Stimulated activated CD8-positive, alpha-beta memory T cell treated with anti-CD3 and anti-CD28 coated beads, Interleukin-2, amount 100 ng/mL, for 48 hours (primary cell): ENCODE measurements around the gene NTN5.

Source experiments
- DNase-seq, 2 donors: peaks; one replicate each; pipeline ENCODE4 v3.0.0-alpha.2; 2020; ENCODE audit warnings: low read depth in 2 of 2

The NTN5 gene

DNA sequence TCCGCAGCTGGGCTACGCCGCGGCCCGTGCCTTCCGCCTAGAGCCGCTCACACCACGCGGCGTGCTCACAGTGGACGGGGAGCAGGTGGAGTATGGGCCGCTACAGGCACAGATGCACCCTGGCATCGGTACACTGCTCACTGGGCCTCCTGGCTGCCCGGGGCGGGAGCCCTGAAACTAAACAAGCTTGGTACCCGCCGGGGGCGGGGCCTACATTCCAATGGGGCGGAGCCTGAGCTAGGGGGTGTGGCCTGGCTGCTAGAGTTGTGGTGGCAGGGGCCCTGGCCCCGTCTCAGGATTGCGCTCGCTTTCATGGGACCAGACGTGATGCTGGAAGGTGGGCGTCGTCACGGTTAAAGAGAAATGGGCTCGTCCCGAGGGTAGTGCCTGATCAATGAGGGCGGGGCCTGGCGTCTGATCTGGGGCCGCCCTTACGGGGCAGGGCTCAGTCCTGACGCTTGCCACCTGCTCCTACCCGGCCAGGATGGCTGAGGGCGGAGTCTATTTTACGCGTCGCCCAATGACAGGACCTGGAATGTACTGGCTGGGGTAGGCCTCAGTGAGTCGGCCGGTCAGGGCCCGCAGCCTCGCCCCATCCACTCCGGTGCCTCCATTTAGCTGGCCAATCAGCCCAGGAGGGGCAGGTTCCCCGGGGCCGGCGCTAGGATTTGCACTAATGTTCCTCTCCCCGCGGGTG is 43.1 kb downstream of the NTN5 start:
- no peak for DNase-seq

- DNase-seq: no peak
Measured at GRCh38 chr19:48629297-48629598, 43.6 kb downstream of the NTN5 start.

GRCh38 chr19:48628486-48629296 is 44.1 kb downstream of the NTN5 start:
- no peak for DNase-seq

- DNase-seq: no peak
Measured at GRCh38 chr19:48627865-48628314, 44.9 kb downstream of the NTN5 start.

DNA sequence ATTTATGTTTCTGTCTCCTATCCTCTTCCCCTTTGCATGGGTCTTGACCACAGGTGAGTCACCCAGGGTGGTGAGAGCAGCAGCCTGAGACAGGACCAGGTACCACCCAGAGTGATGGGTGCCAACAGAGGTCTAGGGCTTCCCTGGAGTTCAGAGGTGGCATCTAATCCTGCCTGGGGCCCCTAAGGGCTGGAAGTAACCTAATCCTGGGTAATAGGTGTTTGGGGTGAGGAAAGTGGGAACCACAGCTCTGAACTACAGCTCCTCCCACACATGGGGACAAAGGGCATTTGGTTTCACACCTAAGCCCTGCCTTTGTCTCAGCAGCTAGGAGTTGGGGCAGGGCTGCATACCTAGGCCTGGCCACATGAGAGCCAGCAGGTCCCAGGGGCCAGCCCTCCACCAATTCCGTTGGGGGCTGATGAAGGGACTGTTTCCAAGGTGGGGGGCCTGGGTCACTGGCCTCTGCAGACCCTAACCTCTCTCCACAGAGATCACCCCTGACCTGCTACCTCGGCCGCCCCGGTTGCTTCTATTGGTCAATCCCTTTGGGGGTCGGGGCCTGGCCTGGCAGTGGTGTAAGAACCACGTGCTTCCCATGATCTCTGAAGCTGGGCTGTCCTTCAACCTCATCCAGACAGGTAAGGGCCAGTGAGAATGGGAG is 45.5 kb downstream of the NTN5 start:
- DNase-seq: no peak

DNA sequence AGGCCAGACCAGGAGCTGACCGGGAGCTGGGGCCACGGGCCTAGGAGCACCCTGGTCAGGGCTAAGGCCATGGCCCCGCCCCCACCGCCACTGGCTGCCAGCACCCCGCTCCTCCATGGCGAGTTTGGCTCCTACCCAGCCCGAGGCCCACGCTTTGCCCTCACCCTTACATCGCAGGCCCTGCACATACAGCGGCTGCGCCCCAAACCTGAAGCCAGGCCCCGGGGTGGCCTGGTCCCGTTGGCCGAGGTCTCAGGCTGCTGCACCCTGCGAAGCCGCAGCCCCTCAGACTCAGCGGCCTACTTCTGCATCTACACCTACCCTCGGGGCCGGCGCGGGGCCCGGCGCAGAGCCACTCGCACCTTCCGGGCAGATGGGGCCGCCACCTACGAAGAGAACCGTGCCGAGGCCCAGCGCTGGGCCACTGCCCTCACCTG is 46.9 kb downstream of the NTN5 start:
- no peak for DNase-seq

DNA sequence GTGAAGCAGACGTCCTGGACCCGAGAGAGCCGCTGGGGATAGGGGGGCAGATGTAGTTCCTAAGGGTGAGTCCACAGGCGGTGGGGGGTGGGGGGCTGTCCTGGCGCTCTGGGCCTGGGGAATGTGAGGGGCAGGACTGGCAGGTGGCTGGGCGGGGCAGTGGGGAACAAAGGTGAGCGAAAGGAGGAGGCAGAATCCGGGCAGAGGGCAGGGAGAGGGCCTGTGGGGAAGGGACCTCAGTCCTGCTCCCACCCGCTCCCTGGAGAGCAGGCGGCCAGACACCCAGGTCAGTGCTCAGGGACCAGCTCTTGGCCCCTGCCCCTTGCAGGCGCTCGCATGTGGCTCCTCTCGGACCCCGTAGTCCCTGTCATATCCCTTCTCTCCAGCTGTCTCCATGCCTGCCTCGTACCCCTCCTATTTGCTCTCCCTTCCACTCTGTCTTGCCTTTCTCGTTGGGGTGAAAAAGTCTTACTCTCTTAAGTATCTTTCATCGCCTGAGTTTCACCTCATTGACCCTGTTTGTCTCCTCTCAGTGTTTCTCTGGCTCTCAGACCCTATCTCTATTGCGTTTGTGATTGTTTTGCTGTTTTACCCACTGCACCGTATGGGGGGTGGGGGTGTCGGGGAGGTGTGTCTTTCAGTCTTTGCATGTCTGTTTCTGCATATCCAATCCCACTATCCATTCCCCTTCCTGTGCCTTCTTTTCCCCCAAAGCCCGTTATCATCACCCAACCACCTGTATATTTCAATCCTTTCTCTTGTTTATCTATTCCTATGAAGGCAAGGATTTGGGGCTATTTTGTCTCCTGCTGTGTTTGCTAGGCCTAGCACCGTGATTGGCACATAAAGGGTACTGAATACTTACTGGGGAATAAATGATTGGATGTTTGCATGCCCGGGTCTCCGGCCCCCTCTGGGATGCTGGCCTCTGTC is 47.8 kb downstream of the NTN5 start:
- DNase-seq: no peak

- DNase-seq: peak; percentile 99
Measured at GRCh38 chr19:48624067-48624594, 48.7 kb downstream of the NTN5 start.

DNA sequence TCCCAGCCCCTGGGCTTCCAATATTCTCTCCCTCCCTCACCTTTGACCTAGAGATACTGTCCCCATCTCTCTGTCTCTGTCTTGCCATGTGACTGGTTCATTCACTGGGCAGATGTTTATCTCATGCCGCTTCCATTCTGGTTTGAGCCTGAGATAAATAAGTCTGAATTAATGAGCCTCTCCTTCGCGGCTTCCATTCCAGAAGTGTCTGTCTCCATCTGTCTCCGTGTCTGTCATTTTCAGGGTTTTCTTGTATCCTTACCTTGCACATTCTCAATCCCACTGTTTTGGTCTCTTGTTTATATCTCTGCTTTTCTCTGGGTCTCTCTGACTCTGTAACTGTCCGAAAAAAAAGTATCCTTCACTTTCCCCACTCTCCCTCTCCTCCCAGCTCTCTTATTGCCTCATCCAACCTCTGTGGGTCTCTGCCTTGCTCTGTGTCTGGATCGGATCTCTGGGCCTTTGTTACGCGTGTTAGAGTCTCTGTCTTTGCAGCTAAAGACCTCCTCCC is 49.2 kb downstream of the NTN5 start:
- no peak for DNase-seq

DNA sequence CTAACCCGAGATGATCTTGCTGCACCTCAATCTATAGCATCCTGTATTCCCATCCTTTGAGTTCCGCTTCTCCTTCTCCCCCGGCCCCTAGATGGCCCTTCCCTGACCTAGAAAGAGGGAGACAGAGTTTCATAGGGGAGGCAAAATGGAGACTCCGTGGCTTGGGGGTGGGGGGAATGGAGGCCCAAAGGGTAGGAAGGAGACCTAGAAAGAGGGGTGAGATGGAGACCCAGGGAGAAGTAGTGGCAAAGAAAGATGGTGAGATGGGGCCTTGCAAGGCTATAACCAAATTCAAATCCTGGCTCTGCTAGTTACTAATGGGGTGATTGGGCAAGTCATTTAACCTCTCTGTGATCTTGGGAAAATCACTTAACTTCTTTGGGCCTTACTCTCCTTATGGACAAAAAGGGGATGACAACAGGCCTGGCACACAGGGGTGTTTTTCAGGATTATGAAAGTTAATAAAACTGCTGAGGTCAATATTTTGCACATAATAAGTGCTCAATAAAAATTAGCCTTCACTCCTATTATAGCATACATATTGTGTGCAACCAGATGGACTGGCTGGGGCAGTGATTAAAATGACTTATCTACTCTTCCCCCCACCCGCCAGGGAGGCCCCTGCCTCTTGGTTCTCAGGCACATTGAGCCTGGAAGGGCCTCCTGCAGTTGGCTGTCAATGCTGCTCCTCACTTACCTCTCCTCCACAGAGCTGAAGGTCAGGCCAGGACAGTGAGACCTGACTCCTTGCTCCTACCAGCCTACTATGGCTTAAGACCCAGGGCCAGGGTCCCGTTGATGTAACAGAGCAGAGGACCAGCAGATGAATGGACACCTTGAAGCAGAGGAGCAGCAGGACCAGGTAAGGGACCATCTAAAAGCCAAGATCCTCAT is 52.9 kb downstream of the NTN5 start:
- DNase-seq: no peak

- peak; percentile 91 to 94 for DNase-seq
Measured at GRCh38 chr19:48618916-48619691, 53.7 kb downstream of the NTN5 start, which contains the start of the genes RPL18 and SPHK2. Gene RPL18, minus strand, starts transcription at chr19:48619178. Its CDS starts 35 bp downstream, at chr19:48619143. Gene SPHK2, plus strand, starts transcription at chr19:48619506. Its CDS starts 1,009 bp downstream, at chr19:48620515.

- no peak for DNase-seq
Measured at GRCh38 chr19:48618278-48618915, 54.4 kb downstream of the NTN5 start.

- DNase-seq: no peak
Measured at GRCh38 chr19:48617146-48617937, 55.5 kb downstream of the NTN5 start.

DNA sequence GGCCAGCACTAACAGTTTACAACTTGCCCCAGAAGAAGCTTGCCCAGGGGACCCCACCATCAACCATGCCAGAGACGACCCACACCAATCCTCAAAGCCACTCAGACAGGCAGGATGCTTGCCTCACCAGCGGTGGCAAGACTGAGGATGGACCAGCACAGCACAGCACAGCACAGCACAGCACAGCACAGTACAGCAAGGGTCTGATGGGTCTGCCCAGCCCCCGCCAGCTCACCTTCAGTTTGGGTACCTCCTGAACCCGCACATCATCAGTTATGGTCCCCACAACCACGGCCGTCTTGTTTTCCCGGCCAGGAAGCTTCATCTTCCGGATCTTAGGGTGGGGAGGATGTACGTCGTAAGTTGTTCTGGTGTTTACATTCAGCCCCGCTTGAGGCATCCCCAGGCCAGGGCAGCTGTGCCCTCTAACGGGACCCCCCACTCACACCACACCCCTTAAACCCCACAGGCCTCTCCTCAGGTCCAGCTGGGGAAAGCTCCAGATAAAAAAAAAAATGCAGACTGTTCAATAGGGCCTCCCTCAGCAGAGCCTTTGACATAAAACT is 56.2 kb downstream of the NTN5 start:
- DNase-seq: no peak

- no peak for DNase-seq
Measured at GRCh38 chr19:48616041-48616436, 56.8 kb downstream of the NTN5 start.

DNA sequence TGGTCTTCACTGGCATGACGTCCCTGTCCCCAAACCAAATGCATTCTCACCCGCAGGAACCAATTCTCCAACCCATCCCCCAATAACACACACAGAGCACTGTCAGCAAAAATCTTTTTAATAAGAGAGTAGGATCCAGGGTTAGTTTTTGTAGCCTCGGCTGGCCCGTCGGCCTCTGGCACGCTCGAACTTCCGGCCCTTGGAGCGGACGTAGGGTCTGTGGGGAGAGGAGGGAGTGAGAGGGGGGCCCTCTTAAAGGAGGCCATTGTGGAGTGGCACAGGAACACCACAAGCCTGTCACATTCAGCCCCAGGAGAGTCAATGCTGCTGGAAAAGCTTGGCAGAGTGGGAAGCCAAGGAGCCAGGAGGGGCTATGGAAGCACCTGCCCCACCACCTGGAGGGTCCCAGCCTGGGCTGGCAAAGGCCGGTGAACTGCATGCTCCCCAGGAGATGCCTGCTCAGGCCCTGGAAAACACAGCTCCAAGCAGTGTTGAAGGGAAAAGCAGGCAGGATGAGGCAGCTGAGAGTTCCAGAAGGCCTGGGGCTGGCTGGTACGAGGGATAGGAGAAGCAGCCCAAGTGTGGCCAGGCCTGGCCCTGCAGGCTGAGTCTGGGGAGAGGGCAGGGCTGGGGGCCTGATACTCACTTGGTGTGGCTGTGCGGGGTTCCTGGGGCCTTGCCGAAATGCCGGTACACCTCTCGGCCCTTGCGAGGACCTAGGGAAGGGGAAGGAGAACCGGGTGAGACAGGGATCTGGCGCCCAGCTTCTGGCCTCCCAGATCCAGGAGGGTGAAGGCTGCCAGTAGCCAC is 57.4 kb downstream of the NTN5 start:
- DNase-seq: no peak
